PC-3 (cell line): ENCODE data around the gene MPIG6B.

Source experiments
- EZH2 ChIP-seq: fragments of 300-600 bp; sonication (generic); IDR thresholded peaks from one replicate; pipeline ENCODE4 v1.6.1; 2017; ENCODE audit warnings: antibody characterized with exemption, mild to moderate bottlenecking, low read length; ENCODE audit not compliant: unreplicated experiment
- EZH2phosphoT487 ChIP-seq: fragments of 300-600 bp; sonication (generic); IDR thresholded peaks from 2 replicates; pipeline ENCODE4 v1.6.1; 2018; ENCODE audit warnings: mild to moderate bottlenecking, antibody characterized with exemption, low read length, borderline replicate concordance
- TF ChIP-seq, protein P1 (sequence below): fragments of 300-600 bp; sonication (generic); conservative IDR thresholded peaks from 2 replicates; pipeline ENCODE4 v1.5.1; 2017; ENCODE audit warnings: antibody characterized with exemption, low read depth, mild to moderate bottlenecking, low read length

DNA sequence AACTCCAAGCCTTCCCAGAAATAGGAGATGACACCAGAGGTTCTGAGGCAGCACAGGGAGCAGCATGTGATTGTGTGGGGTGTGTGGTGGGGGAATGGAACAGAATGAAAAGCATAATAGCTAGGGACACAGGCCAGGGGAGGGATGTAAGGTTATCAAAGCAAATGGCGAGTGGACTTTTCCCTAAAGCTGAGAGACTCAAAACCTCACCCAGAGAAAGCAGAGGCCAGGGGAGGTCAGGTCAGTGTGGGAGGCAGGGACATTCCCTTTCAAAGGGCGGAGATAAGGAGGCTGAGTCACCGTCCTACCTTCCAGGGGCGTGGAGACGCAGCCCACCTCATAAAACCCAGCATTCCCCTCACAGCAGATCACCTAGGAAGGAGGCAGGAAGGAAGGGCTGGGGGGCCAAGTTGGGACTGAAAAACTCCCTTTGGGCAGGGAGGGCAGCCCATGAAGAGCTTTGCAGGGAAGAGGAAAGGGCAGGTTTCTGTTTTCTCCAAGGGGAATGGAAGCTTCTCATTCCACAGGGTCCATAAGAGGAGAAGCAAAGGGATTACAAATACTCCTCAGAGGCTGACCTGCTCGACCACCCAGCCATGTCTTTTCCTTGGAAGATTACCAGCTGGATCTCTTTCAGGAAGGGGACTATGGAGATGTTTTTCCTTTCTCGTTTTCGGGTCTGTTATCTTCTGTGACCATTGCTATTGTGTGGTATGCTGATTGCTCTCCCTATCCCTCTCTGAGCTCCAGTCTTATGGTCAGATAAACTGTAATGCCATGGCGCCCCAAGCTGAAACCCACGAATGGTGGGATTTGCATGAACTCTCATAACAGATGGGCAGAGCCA, 32.7 kb upstream of the MPIG6B start:
- TF ChIP-seq EZH2 (no peak), EZH2phosphoT487 (no peak)
- TF ChIP-seq, protein P1, sequence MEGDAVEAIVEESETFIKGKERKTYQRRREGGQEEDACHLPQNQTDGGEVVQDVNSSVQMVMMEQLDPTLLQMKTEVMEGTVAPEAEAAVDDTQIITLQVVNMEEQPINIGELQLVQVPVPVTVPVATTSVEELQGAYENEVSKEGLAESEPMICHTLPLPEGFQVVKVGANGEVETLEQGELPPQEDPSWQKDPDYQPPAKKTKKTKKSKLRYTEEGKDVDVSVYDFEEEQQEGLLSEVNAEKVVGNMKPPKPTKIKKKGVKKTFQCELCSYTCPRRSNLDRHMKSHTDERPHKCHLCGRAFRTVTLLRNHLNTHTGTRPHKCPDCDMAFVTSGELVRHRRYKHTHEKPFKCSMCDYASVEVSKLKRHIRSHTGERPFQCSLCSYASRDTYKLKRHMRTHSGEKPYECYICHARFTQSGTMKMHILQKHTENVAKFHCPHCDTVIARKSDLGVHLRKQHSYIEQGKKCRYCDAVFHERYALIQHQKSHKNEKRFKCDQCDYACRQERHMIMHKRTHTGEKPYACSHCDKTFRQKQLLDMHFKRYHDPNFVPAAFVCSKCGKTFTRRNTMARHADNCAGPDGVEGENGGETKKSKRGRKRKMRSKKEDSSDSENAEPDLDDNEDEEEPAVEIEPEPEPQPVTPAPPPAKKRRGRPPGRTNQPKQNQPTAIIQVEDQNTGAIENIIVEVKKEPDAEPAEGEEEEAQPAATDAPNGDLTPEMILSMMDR, result no peak
